Measurements from ENCODE around the gene ADGRG4.
"Not testable (repeated sequence)": the region's sequence is repeated elsewhere in the genome, so short reads cannot be mapped to it uniquely, and the experiment has no call there.

The ADGRG4 gene

DNA sequence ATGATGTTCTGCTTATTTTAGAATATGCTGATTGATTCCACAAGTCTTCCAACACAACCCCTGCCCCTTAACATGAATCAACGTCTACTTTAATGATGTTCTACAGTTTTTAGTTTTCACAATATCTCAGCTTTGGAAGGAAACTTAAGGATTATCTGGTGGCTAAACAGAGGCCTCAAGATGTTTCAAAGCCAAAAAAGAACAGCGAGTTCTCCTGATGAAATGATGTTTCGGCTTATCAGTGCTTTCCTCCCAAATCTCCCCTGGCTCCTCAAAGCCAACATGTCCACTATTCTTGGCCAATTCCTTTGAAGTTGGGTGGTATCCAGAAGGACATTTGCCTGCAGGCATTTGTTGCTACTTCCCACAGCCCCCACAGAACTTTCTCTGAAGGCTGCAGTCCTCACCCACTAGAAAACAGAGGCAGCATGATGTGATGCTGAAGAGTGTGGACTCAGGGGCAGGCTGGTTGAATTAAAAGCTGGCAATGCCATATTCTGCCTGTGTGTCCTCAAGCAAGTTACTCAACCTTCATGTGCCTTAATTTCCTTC lies 87.3 kb downstream of the ADGRG4 start:
- DNase-seq (ENCODE audit: low read depth), result no peak

DNA sequence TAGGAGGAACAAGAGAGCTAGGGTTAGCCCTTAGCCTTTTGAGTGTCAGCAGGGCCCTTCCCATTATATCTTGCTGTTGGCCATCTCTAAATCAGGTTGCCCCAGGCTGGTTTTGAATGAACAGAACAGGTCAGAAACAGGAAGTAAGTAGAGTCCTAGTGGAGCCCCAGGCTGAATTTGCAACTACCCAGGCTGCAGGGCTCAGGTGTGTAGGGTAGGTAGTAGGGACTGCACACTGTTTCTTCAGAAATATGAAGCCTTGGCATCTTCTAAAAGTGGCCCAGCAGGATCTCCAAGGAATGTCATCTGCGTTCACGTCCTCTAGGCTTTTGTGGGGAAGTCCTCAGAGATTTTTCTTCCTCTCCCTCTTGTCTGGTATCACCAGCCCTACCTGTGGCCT lies 90.2 kb downstream of the ADGRG4 start:
- no peak for DNase-seq (ENCODE audit: low read depth)

DNA sequence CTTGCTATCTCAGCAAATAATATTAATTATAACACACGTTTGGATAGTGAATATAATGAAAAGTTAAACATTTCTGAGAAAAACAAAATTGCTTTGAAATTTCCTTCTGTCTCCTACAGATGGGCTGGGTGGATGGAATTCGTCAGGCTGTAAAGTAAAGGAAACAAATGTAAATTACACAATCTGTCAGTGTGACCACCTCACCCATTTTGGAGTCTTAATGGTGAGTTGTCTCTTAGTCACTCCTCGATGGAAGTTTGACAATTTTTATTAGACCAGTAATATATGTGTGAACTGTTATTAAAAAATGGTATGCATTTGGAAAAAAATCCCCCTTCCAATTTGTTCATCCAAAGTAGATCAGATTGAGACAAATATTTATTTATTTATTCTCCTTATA lies 94.5 kb downstream of the ADGRG4 start:
- no peak for DNase-seq (ENCODE audit: low read depth)

DNA sequence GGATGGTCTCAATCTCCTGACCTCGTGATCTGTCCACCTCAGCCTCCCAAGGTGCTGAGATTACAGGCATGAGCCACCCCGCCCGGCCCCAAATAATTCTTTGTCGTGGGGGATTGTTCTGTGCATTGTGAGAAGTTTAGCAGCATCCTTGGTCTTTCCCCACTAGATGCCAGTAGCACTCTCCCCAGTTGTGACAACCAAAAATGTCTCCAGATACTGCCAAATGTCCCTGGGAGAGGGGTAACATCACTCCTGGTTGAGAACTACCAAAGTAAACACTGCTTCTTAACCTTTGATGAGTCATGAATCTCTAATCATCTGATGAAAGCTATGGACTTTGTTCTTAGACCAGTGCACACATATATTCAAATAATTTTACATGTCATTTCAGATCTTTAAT lies 96.2 kb downstream of the ADGRG4 start:
- DNase-seq (ENCODE audit: low read depth), result no peak

DNA sequence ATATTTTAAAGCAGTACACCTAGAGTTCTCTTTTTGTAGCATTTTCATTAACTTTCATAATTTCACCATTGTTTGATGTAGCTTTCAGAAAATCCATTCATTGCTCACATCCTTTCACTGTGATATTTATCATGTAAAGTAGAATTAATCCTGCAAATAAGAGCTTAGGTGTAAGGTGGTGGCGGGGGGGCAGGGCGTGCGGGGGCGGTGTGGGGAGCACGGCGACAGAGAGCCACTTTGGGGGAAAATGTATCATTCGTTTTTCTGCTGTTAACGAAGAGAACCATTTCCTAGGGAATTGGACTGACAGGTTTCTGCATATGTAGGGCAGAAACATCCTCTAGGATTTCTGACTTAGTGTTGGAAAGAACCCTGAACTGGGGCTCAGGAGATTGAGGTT lies 104.4 kb downstream of the ADGRG4 start:
- DNase-seq (ENCODE audit: low read depth), result no peak

DNA sequence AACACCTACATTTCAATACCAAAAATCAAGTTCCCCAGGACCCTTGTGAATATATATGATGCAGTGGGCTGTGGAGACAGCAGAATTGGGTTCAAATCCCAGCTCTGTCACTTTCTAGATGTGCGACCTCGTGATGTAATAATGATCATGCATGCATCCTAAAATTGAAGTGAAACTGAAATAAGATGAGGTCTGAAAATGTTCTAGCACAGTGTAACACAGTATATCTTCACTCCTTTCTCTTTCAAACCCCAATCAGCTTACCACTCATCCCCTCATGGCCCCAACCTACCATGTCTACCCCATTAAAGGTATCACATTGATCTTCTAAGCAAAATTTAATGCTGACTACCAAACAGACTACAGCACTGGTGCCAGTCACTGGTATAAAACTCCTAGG lies 117.0 kb downstream of the ADGRG4 start:
- DNase-seq (ENCODE audit: low read depth), result no peak

DNA sequence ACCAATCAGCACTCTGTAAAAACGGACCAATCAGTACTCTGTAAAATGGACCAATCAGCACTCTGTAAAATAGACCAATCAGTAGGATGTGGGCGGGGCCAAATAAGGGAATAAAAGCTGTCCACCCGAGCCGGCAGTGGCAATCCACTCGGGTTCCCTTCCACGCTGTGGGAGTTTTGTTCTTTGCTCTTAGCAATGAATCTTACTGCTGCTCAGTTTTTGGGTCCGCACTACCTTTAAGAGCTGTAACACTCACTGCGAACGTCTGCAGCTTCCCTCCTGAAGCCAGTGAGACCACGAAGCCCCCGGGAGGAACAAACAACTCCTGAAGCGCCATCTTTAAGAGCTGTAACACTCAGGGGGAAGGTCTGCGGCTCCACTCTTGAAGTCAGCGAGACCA lies 120.6 kb downstream of the ADGRG4 start:
- DNase-seq (ENCODE audit: low read depth), result no peak

DNA sequence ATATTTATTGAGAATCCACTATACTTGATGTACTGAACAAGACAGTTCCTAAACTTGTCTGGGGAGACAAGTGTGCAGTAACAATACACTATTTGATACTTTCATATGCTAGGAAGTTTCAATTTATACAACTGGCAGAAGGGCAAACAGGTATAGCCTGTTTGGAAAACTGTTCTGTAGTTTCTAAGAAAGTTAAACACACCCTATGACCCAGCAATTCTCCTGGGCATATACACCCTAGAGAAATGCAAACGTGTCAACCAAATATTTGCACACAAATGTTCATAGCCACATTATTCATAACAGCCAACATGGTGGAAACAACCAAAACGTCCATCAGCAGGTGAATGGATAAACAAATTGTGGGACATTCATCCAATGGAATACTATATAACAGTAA lies 123.0 kb downstream of the ADGRG4 start:
- no peak for DNase-seq (ENCODE audit: low read depth)

DNA sequence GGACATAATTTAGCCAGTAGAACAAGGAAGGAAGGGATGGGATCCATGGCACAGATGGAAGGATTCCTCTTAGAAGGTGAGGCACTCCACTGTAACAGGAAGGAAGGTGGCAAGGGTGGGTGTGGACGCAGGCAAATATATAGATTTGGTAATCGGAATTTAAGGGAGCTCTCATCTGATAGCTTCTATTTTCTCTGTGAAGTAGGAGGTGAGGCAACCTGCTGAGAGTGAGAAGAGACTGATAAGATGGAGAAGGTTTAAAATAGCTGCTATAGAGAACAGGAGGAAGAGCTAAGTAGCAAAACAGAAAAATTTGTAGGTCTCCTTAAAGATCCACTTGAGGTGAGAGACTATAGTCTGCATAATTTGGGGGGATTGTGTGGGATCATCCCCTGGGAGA lies 125.2 kb downstream of the ADGRG4 start:
- DNase-seq (ENCODE audit: low read depth), result no peak

DNA sequence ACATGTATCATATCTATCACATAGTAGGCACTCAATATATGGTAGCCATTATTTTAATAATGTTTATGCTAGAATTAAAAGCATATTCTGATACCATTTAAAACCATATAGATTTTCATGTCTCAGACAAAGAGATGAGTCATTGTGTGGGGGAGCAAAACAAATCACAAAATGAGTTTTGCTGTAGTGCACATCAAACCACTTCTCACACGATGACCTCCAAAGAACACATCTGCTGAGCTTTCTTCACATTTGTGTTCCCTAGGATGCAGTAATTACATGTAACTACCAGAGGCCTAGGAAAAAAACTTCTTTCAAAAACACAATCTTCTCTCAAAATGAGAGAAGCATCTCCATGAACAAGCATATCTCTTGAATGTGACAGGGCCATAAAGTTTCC lies 130.9 kb downstream of the ADGRG4 start:
- no peak for DNase-seq (ENCODE audit: low read depth)

DNA sequence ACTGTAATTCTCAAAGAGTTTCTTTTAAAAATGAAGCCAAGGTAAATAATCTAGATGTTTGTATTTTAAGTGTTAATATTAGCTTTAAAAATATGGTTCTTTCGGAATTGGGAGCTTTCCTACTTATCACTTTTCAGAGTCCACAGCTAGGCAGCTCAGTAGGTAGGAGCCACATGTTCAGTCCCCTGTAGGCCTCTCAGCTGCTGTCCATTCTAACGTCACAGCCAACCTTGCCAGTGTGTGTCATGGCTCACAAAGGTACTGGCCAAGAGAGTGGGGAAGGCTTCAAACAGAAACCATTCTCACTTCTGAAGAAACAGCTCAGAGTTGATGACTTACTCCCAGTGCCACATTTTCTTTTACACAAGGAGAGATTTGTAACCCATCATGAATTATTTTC lies 137.0 kb downstream of the ADGRG4 start:
- no peak for DNase-seq (ENCODE audit: low read depth)

DNA sequence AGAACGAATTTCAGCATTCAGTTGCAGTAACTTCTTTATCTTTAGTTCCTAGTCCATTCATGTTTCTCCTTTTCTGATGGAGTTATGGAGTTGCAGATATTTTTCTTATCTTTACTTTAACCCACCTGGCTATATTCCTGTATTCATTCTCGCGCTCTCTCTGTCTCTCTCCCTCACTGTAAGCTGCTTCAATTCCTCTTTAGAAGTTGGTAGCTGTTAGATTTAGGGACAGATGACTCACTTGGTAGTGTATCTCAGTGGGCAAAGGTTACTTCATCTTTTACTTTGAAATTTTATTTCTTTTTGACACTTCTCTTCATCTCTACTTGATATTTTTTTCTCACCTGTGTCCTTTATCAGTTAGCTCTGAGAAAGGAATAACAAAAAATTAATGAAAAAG lies 137.4 kb downstream of the ADGRG4 start:
- DNase-seq (ENCODE audit: low read depth), result no peak

DNA sequence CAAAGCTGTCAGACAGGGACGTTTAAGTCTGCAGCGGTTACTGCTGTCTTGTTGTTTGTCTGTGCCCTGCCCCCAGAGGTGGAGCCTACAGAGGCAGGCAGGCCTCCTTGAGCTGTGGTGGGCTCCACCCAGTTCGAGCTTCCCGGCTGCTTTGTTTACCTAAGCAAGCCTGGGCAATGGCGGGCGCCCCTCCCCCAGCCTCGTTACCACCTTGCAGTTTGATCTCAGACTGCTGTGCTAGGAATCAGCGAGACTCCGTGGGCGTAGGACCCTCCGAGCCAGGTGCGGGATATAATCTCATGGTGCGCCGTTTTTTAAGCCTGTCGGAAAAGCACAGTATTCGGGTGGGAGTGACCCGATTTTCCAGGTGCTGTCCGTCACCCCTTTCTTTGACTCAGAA lies 144.9 kb downstream of the ADGRG4 start:
- DNase-seq (ENCODE audit: low read depth), result not testable (repeated sequence)

DNA sequence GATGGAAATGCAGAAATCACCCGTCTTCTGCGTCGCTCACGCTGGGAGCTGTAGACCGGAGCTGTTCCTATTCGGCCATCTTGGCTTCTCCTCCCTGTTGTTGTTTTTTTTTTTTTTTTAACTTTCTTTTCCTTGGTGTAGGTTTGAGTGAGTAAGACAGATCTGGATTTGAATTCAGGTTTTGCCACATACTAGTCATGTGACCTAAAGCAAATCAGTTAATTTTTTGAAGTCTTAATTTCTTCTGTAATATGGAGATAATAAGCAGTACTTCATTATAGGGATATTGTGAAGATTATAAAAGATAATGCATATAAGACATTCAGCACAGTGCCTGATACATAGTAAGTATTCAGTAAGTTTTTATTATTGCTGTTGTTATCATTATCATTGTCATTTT lies 145.4 kb downstream of the ADGRG4 start:
- no peak for DNase-seq (ENCODE audit: low read depth)

DNA sequence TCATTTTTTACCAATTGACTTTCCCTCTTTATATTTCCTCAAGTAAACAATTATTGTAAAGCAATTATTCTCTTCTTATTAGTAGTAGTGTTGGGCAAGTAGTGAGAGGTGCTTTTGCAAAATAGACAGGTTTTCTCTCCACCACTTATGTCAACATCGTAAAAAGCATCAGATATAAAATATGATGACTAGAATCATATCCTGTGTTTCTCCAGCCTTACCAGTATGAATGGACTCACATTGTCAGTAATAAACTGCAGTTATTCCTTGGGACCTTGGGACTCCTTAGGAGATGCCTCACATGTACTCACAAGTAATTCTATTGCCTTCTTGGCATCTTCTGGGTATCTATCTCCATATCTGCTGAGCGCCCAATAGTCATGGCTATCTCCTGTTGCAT lies 146.5 kb downstream of the ADGRG4 start:
- DNase-seq (ENCODE audit: low read depth), result no peak

DNA sequence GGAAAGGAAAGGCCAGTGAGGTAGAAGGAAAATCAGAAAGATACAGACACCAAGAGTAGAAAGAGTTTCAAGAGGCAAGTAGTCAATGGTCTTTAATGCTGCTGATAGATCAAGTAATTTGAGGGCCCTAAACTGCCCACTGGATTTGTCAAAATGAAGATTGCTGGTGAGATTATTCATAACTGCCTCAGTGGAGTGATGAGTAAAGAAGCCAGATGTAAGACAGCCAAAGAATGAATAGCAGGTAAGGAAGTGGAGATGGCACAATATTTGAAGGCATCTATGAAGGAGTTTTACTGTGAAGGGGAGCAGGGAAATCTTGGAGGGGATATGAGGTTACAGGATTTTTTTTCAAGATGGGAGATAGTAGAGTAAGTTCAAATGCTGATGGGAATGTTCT lies 147.2 kb downstream of the ADGRG4 start:
- DNase-seq (ENCODE audit: low read depth), result no peak

DNA sequence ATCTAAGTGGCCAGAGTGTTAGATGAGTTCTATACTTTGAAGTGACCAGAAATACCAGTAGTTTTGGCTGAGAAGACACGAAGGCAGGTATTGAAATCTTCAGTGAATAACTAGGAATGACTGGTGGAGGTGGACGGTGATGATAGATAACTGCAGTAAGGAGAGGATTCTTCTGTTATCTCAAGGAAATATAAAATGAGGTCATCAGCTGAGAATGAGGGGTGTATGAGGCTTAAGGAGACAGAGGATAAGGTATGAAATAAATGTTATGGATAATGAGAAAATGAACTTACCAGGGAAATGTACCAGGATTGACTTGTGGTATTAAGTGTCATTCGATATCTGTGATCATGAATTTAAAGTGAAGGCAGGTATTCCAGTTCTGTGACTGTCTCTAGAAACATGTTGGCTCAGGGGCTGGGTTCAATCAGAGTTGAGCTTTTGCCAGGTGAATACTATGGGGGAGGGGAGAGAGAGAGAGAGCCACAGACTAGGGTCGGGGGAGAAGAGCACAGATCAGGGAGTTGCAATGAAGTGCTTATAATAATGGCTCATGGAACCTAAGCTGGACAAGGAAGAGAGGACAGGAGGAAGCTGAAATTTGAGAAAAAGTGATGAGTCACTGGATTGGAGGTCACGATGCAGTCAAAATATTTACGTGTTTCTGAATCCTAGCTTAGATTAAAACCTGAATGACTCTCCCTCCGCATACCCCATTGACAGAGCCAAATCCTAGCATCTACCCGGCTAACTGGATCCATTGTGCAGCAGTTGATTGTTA lies 149.5 kb downstream of the ADGRG4 start:
- DNase-seq (ENCODE audit: low read depth), result no peak

DNA sequence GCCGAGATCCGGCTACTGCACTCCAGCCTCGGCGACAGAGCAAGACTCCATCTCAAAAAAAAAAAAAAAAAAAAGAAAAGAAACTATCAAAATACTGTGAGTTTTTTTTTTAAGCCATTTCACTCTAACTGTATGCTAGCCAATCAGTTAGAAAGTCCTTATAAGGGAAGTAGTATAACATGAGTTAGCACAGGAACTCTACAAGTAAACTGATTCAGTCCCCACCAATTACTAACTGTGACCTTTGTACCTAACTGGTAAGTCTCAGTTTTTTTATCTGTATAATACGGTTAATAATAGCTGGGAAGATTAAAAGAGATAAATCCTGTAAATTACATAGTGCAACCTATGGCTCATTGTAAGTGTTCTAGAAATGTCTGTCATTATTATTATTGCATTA lies 151.9 kb downstream of the ADGRG4 start:
- DNase-seq (ENCODE audit: low read depth), result no peak

DNA sequence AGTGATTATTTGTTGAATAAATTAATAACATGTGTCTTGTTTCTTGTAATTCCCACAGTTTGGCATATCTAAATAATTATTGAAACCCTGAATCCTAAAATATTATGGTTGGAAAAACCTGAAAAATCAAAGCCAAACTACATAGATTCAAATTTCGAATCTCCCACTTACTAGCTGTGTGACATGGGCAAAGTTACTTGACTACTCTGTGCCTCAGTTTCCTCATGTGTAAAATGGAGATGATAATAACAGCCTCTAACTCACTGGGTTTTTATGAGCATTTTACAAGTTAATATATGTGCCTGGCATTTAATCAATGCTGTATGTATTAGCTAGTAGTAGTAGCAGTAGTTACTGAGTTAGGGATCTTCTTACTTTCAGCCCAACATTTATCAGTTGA lies 152.4 kb downstream of the ADGRG4 start:
- DNase-seq (ENCODE audit: low read depth), result no peak

DNA sequence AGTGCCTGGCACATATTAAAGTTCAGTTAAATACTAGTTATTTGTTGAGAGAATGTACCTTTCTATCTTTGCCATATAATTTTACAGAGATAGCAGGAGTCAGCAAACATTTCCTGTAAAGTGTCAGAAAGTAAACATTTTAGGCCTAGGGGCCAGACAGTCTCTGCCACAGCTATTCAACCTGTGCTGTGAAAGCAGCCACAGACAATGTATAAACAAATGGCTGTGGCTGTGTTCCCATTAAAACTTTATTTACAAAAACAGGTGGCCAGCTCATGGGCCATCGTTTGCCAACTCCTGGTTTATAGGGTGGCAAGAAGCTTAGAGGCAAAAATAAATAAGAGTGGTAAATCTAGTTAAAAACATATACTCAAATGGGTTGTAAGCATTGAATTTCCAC lies 153.0 kb downstream of the ADGRG4 start:
- no peak for DNase-seq (ENCODE audit: low read depth)

DNA sequence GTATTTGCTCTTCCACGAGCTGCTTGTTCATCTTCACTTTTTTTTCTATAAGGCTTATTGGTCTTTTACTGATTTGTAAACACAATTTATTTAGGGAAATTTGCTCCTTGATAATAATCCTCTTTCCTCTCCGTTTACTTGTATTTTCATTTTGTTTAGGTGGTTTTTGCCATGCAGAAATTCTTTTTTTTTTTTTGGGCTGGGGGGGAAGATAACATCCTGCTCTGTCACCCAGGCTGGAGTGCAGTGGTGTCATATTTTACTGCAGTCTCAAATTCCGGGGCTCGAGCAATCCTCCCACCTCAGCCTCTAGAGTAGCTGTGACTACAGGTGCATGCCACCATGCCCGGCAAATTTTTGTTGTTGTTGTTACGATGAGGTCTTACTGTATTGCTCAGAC lies 155.4 kb downstream of the ADGRG4 start:
- no peak for DNase-seq (ENCODE audit: low read depth)

DNA sequence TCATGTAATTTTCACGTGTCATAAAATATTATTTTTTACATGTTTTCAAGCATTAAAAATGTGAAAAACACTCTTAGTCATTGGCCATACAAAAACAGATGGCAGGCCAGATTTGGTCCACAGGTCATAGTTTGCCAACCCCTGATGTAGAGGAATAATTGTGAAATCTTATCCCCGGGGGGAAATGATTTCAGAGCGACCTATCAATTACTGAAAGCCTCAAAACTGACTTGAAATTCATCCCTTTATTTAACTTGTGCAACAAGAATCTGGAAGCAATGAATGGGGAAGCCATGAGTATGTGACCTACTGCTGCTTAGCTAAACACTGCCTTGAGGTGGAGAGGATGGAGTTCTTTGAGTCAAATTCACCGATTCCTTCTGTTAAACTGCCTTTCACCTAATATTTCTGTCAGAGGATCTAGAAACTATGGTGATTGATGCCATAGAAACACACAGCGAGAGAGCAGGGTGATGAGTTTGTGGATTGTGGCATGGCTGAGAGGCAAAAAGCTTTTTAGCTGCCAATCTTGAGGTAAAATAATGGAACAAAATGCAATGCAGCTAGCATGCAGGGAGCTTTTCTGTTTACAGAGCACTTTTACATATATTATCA lies 156.6 kb downstream of the ADGRG4 start:
- DNase-seq (ENCODE audit: low read depth), result no peak

DNA sequence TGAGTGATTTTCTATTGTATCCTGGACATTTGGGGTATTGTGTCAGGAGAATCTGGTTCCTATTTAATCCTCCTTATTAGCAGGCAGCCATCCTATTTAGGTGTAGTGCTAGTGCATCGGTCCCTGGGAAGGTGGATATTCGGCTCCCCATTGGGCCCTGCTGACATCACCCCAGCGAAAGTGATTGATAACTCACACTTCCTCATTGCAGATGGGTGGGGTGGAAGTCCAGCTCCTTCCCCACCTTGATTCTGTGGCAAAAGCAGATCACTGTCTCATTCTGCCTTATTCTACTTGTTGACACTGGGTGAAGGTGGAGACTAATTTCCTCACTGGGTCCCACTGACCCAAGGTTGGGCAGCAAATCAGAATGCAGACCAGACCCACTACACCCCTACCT lies 163.8 kb downstream of the ADGRG4 start:
- no peak for DNase-seq (ENCODE audit: low read depth)
